H1 (cell line): Measurements from ENCODE around the gene HSD17B8.

Source experiments
- POLR2AphosphoS5 ChIP-seq: IDR thresholded peaks from 2 replicates; pipeline ENCODE4 v1.6.1; 2011; ENCODE audit warnings: low read depth, low read length
- YY1 ChIP-seq: IDR thresholded peaks from 2 replicates; pipeline ENCODE4 v1.6.1; 2011; ENCODE audit warnings: low read depth, mild to moderate bottlenecking, low read length

GRCh38 chr6:33243476-33243875 lies 39.0 kb downstream of the HSD17B8 start:
- TF ChIP-seq POLR2AphosphoS5 (no peak), YY1 (no peak)
